Stimulated activated CD8-positive, alpha-beta memory T cell treated with anti-CD3 and anti-CD28 coated beads, Interleukin-4, amount 100 ng/mL, for 4 hours (primary cell): ENCODE data around the gene ANGPTL2.

Experiments used
- DNase-seq, 2 donors: peaks; one replicate each; pipeline ENCODE4 v3.0.0-alpha.2; 2020; ENCODE audit warnings: low read depth in 2 of 2, low spot score in 1 of 2

Gene ANGPTL2

GRCh38 chr9:127098916-127099553 lies 23.4 kb downstream of the ANGPTL2 start:
- DNase-seq, result no peak

GRCh38 chr9:127097683-127098082 lies 24.8 kb downstream of the ANGPTL2 start:
- DNase-seq, result no peak

GRCh38 chr9:127096208-127096607 lies 26.2 kb downstream of the ANGPTL2 start:
- no peak for DNase-seq

- DNase-seq, result no peak
Measured at GRCh38 chr9:127095411-127095810, 27.0 kb downstream of the ANGPTL2 start.

- no peak for DNase-seq
Measured at GRCh38 chr9:127093319-127094020, 29.0 kb downstream of the ANGPTL2 start.

- DNase-seq, result no peak
Measured at GRCh38 chr9:127092041-127092608, 30.3 kb downstream of the ANGPTL2 start.

- no peak for DNase-seq
Measured at GRCh38 chr9:127091526-127091925, 30.9 kb downstream of the ANGPTL2 start.

GRCh38 chr9:127090341-127090985 lies 32.0 kb downstream of the ANGPTL2 start:
- no peak for DNase-seq

- DNase-seq, result no peak
Measured at GRCh38 chr9:127089631-127090081, 32.8 kb downstream of the ANGPTL2 start.

- no peak for DNase-seq
Measured at GRCh38 chr9:127088724-127089615, 33.5 kb downstream of the ANGPTL2 start.

GRCh38 chr9:127087836-127088235 lies 34.6 kb downstream of the ANGPTL2 start:
- DNase-seq, result no peak

- no peak for DNase-seq
Measured at GRCh38 chr9:127087411-127087810, 35.0 kb downstream of the ANGPTL2 start.

GRCh38 chr9:127086771-127087170 lies 35.7 kb downstream of the ANGPTL2 start:
- DNase-seq, result no peak

GRCh38 chr9:127085186-127085585 lies 37.2 kb downstream of the ANGPTL2 start:
- DNase-seq, result no peak

GRCh38 chr9:127084076-127085039 lies 38.1 kb downstream of the ANGPTL2 start:
- DNase-seq, result no peak

- no peak for DNase-seq
Measured at GRCh38 chr9:127083138-127083980, 39.1 kb downstream of the ANGPTL2 start.

- DNase-seq, result no peak
Measured at GRCh38 chr9:127081250-127082185, 40.9 kb downstream of the ANGPTL2 start.
